ENCODE measurements around the gene CACUL1.

DNA sequence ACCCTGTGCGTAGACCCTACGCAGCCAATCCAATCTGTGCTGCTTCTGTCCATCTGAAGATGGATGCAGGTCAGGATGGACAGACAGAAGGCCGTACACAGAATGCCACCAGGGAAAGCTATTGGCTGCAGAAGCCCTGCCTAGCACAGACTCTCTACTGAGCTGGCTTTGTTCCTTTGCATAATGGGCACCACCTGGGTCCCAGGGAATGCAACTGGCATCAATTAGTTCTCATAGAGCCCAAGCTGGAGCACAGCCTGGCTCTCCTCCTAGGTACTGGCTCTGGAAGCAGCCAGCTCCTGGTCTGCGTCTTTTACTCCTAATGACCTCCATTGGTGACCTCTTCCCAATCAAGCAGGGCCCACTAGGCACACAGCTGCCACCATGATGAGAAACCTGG is 26.8 kb upstream of the CACUL1 start:
- TF ChIP-seq, protein P1, sequence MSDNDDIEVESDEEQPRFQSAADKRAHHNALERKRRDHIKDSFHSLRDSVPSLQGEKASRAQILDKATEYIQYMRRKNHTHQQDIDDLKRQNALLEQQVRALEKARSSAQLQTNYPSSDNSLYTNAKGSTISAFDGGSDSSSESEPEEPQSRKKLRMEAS (IDR thresholded peaks at IDR 0.05), result no peak
- TF ChIP-seq POLR2AphosphoS5 (IDR thresholded peaks at IDR 0.05; ENCODE audit: low read depth, low read length), result no peak
- TF ChIP-seq, protein P2, sequence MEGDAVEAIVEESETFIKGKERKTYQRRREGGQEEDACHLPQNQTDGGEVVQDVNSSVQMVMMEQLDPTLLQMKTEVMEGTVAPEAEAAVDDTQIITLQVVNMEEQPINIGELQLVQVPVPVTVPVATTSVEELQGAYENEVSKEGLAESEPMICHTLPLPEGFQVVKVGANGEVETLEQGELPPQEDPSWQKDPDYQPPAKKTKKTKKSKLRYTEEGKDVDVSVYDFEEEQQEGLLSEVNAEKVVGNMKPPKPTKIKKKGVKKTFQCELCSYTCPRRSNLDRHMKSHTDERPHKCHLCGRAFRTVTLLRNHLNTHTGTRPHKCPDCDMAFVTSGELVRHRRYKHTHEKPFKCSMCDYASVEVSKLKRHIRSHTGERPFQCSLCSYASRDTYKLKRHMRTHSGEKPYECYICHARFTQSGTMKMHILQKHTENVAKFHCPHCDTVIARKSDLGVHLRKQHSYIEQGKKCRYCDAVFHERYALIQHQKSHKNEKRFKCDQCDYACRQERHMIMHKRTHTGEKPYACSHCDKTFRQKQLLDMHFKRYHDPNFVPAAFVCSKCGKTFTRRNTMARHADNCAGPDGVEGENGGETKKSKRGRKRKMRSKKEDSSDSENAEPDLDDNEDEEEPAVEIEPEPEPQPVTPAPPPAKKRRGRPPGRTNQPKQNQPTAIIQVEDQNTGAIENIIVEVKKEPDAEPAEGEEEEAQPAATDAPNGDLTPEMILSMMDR (IDR thresholded peaks at IDR 0.05 in 2 of 3, conservative IDR thresholded peaks at IDR 0.05 in 1 of 3; ENCODE audit: borderline replicate concordance in 1 of 3, insufficient read depth in 1 of 3, low read depth in 2 of 3, low read length in 2 of 3), result no peak

Data from HCT116 (cell line).